Mesothelial cell of epicardium (in vitro differentiated cells): ENCODE measurements around the gene LRIG1. TPM values are rescaled to one million over a fixed set of nuclear protein-coding genes. Genes with fewer than 3 reads are reported as not detected.

ENCODE experiments used
- DNase-seq, 2 experiments: peaks; one replicate each; pipeline ENCODE4 v3.0.0; 2021; ENCODE audit warnings: low spot score in 2 of 2; ENCODE audit not compliant: unreplicated experiment in 2 of 2
- H3K27ac Mint-ChIP-seq: 2 replicates; pipeline ENCODE4 v1.8.0; 2021; ENCODE audit warnings: mixed read lengths
- H3K27me3 Mint-ChIP-seq: 2 replicates; pipeline ENCODE4 v1.8.0; 2021; ENCODE audit warnings: low read depth, mixed read lengths
- H3K36me3 Mint-ChIP-seq: 2 replicates; pipeline ENCODE4 v1.8.0; 2021; ENCODE audit warnings: mixed read lengths
- H3K4me1 Mint-ChIP-seq: 2 replicates; pipeline ENCODE4 v1.8.0; 2021; ENCODE audit warnings: mixed read lengths
- H3K4me3 Mint-ChIP-seq: 2 replicates; pipeline ENCODE4 v1.8.0; 2021; ENCODE audit warnings: mild to moderate bottlenecking, moderate library complexity, mixed read lengths
- H3K9me3 Mint-ChIP-seq: 2 replicates; pipeline ENCODE4 v1.8.0; 2021; ENCODE audit warnings: mixed read lengths
- CTCF ChIP-seq: fragments of 200-600 bp; sonication (generic); IDR thresholded peaks from one replicate; pipeline ENCODE4 v1.5.0; 2021; ENCODE audit warnings: antibody characterized with exemption; ENCODE audit not compliant: unreplicated experiment
- total RNA-seq: library from RNA; stranded (reverse); gene quantifications from 3 replicates; pipeline ENCODE4 v1.2.1, GENCODE V29; 2021

LRIG1 gene
- total RNA-seq, 1 donor from 2014 or later, result 5.5 TPM

- no peak overlapping the region for H3K4me3 Mint-ChIP-seq
- H3K36me3 Mint-ChIP-seq, result no peaks in the 10 kb centered on the region
- no peak for TF ChIP-seq CTCF
- peak overlapping the region; percentile 28 for H3K27ac Mint-ChIP-seq
- peaks cover 27% of the 10 kb centered on the region for H3K4me1 Mint-ChIP-seq
- no peaks in the 10 kb centered on the region for H3K27me3 Mint-ChIP-seq
- H3K9me3 Mint-ChIP-seq, result peaks cover 7% of the 10 kb centered on the region
- no peak for DNase-seq
These were observed 30.4 kb upstream of the LRIG1 start for GRCh38 chr3:66531256-66531655.

GRCh38 chr3:66527246-66527645, 26.4 kb upstream of the LRIG1 start:
- DNase-seq, result no peak
- no peak for TF ChIP-seq CTCF
- Mint-ChIP-seq H3K4me3 (no peak overlapping the region), H3K27me3 (peaks cover 16% of the 10 kb centered on the region), H3K4me1 (peaks cover 20% of the 10 kb centered on the region), H3K9me3 (peaks cover 7% of the 10 kb centered on the region), H3K27ac (no peak overlapping the region), H3K36me3 (no peaks in the 10 kb centered on the region)

- Mint-ChIP-seq H3K4me3 (no peak overlapping the region), H3K27me3 (peaks cover 16% of the 10 kb centered on the region), H3K36me3 (no peaks in the 10 kb centered on the region), H3K4me1 (peaks cover 9% of the 10 kb centered on the region), H3K27ac (no peak overlapping the region), H3K9me3 (peaks cover 7% of the 10 kb centered on the region)
- no peak for DNase-seq
- TF ChIP-seq CTCF, result no peak
These were observed 24.9 kb upstream of the LRIG1 start for GRCh38 chr3:66525771-66526170.

GRCh38 chr3:66520724-66521123, 19.9 kb upstream of the LRIG1 start:
- peaks cover 22% of the 10 kb centered on the region for H3K27me3 Mint-ChIP-seq
- H3K9me3 Mint-ChIP-seq, result no peaks in the 10 kb centered on the region
- no peak overlapping the region for H3K27ac Mint-ChIP-seq
- no peak for TF ChIP-seq CTCF
- H3K36me3 Mint-ChIP-seq, result no peaks in the 10 kb centered on the region
- DNase-seq, result no peak
- no peak overlapping the region for H3K4me3 Mint-ChIP-seq
- no peaks in the 10 kb centered on the region for H3K4me1 Mint-ChIP-seq

- Mint-ChIP-seq H3K27me3 (peaks cover 15% of the 10 kb centered on the region), H3K27ac (no peak overlapping the region), H3K4me1 (no peaks in the 10 kb centered on the region), H3K9me3 (no peaks in the 10 kb centered on the region), H3K4me3 (no peak overlapping the region), H3K36me3 (no peaks in the 10 kb centered on the region)
- TF ChIP-seq CTCF, result no peak
- DNase-seq, result no peak
These were observed 17.8 kb upstream of the LRIG1 start for GRCh38 chr3:66518644-66519043.

GRCh38 chr3:66518126-66518525, 17.3 kb upstream of the LRIG1 start:
- no peak overlapping the region for H3K27ac Mint-ChIP-seq
- H3K36me3 Mint-ChIP-seq, result no peaks in the 10 kb centered on the region
- no peaks in the 10 kb centered on the region for H3K9me3 Mint-ChIP-seq
- H3K4me3 Mint-ChIP-seq, result no peak overlapping the region
- H3K4me1 Mint-ChIP-seq, result no peaks in the 10 kb centered on the region
- peaks cover 17% of the 10 kb centered on the region for H3K27me3 Mint-ChIP-seq
- DNase-seq, result no peak
- no peak for TF ChIP-seq CTCF
